ENCODE measurements around the gene KLHL42.
"Not testable (repeated sequence)": the region's sequence is repeated elsewhere in the genome, so short reads cannot be mapped to it uniquely, and the experiment has no call there.

KLHL42 gene

GRCh38 chr12:27841392-27841882 is 61.4 kb downstream of the KLHL42 start:
- no peak overlapping the region for H3K4me3 ChIP-seq (ENCODE audit: low read depth, low read length)
- TF ChIP-seq MAX (IDR thresholded peaks at IDR 0.05; ENCODE audit: low read depth, low read length) (peak; percentile 74), POLR2A (IDR thresholded peaks at IDR 0.05; ENCODE audit: extremely low read depth, insufficient read length) (no peak)
- DNase-seq (ENCODE audit: low read depth): peak; percentile 89

GRCh38 chr12:27843714-27844245 is 63.7 kb downstream of the KLHL42 start:
- H3K4me3 ChIP-seq (ENCODE audit: low read depth, low read length): no peak overlapping the region
- DNase-seq (ENCODE audit: low read depth): no peak
- TF ChIP-seq POLR2A (IDR thresholded peaks at IDR 0.05; ENCODE audit: extremely low read depth, insufficient read length) (no peak), MAX (IDR thresholded peaks at IDR 0.05; ENCODE audit: low read depth, low read length) (no peak), MYC (IDR thresholded peaks at IDR 0.05; ENCODE audit: low read depth, low read length) (no peak), CTCF (IDR thresholded peaks at IDR 0.05; ENCODE audit: low read depth, low read length) (no peak)

GRCh38 chr12:27844366-27845090 is 64.5 kb downstream of the KLHL42 start:
- TF ChIP-seq POLR2A (IDR thresholded peaks at IDR 0.05; ENCODE audit: extremely low read depth, insufficient read length): no peak
- no peak for TF ChIP-seq MAX (IDR thresholded peaks at IDR 0.05; ENCODE audit: low read depth, low read length)
- no peak for TF ChIP-seq CTCF (IDR thresholded peaks at IDR 0.05; ENCODE audit: low read depth, low read length)
- TF ChIP-seq MYC (IDR thresholded peaks at IDR 0.05; ENCODE audit: low read depth, low read length): no peak
- no peak for DNase-seq (ENCODE audit: low read depth)

GRCh38 chr12:27845187-27845586 is 65.2 kb downstream of the KLHL42 start:
- TF ChIP-seq MAX (IDR thresholded peaks at IDR 0.05; ENCODE audit: low read depth, low read length) (no peak), CTCF (IDR thresholded peaks at IDR 0.05; ENCODE audit: low read depth, low read length) (no peak)
- DNase-seq (ENCODE audit: low read depth): no peak

More at GRCh38 chr12:27844366-27845090, 64.5 kb downstream of the KLHL42 start:
- H3K4me3 ChIP-seq (ENCODE audit: low read depth, low read length): no peak overlapping the region

GRCh38 chr12:27845706-27846105 is 65.7 kb downstream of the KLHL42 start:
- not testable (repeated sequence) for H3K4me3 ChIP-seq (ENCODE audit: low read depth, low read length); DNase-seq (ENCODE audit: low read depth)

More at GRCh38 chr12:27845187-27845586, 65.2 kb downstream of the KLHL42 start:
- no peak overlapping the region for H3K4me3 ChIP-seq (ENCODE audit: low read depth, low read length)

GRCh38 chr12:27847293-27847692 is 67.3 kb downstream of the KLHL42 start:
- DNase-seq (ENCODE audit: low read depth); H3K4me3 ChIP-seq (ENCODE audit: low read depth, low read length): not testable (repeated sequence)

GRCh38 chr12:27851311-27851710 is 71.3 kb downstream of the KLHL42 start:
- TF ChIP-seq MAX (IDR thresholded peaks at IDR 0.05; ENCODE audit: low read depth, low read length) (no peak), CTCF (IDR thresholded peaks at IDR 0.05; ENCODE audit: low read depth, low read length) (no peak), POLR2A (IDR thresholded peaks at IDR 0.05; ENCODE audit: extremely low read depth, insufficient read length) (no peak)
- H3K4me3 ChIP-seq (ENCODE audit: low read depth, low read length): no peak overlapping the region
- no peak for DNase-seq (ENCODE audit: low read depth)

Measured in NB4 (cell line).